Lower leg skin (tissue), 3 donors: ENCODE data around the gene ELOB.

Source experiments
- POLR2A ChIP-seq, 2 donors: fragments of 450-650 bp; IDR thresholded peaks; one replicate each; pipeline ENCODE4 v1.6.1; 2016 to 2017; ENCODE audit warnings: antibody characterized with exemption in 2 of 2, mild to moderate bottlenecking in 1 of 2, moderate library complexity in 1 of 2
- TF ChIP-seq, protein P1 (sequence below), 3 donors: fragments of 450-650 bp; IDR thresholded peaks; one replicate each; pipeline ENCODE4 v1.5.1; 2016; ENCODE audit warnings: antibody characterized with exemption in 3 of 3, mild to moderate bottlenecking in 3 of 3, moderate library complexity in 2 of 3

DNA sequence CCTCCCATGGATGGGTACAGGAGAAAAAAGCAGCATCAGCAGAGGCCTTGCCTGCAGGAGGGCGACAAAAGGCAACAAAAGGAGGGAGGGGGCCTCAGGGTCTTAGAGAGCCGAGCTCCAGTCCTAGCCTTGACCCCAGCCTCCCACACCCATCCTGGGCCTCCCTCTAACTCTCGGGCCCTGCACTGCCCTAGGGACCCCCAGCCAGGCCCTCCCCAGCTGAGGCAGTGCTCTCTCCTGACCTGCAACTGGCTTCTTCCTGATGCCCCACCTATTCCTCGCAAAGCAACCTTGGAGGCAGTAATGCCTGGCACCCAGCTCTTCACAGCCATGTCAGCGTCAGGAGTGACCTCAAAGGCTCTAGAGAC lies 39.9 kb downstream of the ELOB start:
- TF ChIP-seq, protein P1, sequence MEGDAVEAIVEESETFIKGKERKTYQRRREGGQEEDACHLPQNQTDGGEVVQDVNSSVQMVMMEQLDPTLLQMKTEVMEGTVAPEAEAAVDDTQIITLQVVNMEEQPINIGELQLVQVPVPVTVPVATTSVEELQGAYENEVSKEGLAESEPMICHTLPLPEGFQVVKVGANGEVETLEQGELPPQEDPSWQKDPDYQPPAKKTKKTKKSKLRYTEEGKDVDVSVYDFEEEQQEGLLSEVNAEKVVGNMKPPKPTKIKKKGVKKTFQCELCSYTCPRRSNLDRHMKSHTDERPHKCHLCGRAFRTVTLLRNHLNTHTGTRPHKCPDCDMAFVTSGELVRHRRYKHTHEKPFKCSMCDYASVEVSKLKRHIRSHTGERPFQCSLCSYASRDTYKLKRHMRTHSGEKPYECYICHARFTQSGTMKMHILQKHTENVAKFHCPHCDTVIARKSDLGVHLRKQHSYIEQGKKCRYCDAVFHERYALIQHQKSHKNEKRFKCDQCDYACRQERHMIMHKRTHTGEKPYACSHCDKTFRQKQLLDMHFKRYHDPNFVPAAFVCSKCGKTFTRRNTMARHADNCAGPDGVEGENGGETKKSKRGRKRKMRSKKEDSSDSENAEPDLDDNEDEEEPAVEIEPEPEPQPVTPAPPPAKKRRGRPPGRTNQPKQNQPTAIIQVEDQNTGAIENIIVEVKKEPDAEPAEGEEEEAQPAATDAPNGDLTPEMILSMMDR (IDR thresholded peaks at IDR 0.05): no peak
- no peak for TF ChIP-seq POLR2A (IDR thresholded peaks at IDR 0.05)
